GM18498 (cell line): ENCODE results near the gene PRLHR.
"Not testable (repeated sequence)": the region's sequence is repeated elsewhere in the genome, so short reads cannot be mapped to it uniquely, and the experiment has no call there.

Source experiments
- ATAC-seq: cut with Tn5 transposase; IDR thresholded peaks from one replicate; pipeline ENCODE4 v1.9.1; 2021; ENCODE audit warnings: mild to moderate bottlenecking, moderate library complexity; ENCODE audit not compliant: unreplicated experiment

PRLHR gene

DNA sequence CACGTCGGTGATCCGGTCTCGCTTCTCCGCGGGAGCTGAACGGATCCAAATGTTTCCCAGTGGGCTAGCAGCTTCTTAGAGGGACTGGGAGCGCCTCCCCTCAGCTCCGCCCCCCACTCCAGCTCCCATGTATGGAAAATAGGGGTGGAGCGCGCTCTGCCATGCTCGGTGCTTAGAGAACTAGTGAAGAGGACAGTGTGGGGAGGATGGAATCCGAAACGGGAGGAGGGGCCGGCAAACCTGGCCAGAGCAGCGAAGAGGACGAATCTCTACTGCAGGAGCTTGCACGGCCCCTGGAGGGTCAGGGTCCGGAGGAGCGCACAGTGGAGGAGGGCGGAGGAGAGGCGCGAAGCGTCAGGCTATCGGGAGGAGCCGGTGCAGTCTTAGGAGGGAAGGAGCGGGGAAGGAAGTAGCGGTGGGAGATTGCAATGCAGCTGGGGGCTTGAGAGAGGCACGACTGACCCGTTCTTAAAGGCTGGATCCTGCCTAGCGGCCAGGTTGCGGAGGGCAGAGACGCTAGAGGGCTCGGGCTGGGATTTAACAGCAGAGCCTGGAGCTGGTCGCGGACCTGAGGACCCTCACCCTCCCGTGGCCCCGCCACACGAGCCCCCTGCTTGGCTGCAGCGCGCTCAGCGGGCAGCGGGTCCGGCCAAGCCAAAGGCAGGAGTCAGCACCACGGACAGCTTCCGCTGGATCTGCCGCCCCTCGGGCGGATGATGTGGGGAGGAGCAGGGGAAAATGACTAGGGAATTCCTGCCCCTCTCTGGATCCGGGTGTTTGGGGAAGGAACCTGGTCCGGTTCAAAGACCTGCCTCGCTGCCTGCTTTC is at the start of gene PRLHR:
TSS of gene PRLHR (minus strand) at position 51 of the 828 bp plus-strand sequence. CDS start 404 bp downstream, outside the sequence.
- ATAC-seq = no peak

DNA sequence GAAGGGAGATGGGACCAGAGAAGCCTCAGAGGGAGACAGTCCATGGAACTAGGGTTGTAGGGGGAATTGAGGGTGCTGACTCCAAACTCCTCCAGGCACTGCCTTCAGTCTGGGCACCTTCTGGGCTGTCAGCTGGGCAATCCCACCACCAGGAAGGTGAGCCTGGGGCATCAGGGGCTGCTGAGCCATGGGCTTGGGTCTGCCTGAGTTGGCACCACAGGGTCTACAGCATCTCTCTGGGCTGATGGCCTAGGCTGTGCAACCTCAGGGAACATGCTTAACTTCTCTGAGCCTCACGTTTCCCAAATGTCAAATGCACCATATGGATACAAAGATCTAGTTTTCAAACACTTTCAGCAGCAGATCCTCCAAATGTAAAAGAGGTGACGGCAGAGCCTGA is 46.8 kb upstream of the PRLHR start:
- ATAC-seq = no peak

DNA sequence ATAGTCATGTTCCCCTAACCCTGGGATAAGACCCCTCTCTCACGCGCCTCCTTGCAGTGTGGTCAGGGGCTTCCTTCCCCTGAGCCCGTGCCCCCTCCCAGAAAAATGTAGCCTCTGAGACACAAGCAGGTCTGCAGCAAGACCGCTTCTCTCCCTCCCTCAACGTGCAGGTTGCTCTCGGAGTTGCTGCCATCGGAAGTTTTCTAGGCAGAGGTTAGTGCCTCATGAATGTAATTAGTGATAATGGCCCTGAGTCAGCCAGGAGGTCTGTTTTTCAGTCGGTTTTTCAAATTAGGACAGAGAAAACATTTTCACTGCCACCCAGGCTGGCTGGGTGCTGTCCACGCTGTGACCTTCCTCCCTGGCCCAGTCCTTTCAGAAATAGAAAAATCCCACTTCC is 43.2 kb upstream of the PRLHR start:
- no peak for ATAC-seq

DNA sequence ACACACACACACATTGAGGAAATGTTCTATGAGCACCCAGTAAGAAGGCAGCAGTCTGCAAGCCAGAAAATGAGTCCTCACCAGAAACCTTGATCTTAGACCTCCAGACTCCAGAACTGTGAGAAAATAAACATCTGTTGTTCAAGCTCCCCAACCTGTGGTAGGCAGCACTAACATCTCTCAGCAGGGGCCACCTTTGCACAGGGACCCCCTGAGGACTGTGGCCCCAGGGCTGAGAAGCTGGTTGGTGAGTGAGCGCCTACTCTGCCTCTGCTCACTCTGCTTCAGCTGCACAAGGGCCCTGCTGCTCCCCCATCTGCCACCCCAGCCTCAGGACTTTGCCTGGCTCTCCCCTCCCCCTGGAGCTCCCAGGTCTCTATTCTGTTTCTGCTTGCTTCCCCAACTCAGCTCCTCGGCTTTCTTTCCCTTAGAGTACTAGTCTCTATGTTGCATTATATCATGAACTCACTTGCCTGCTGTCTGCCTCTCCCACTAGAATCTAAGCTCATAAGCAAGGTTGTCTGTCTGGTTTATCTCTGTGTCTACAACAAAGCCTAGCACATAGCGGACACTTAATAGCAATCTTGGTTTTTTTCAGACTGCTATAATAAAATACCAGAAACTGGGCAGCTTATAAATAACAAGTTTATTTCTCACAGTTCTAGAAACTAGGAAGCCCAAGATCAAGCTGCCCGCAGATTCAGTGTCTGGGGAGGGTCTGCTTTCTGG is 40.4 kb upstream of the PRLHR start:
- ATAC-seq = no peak

DNA sequence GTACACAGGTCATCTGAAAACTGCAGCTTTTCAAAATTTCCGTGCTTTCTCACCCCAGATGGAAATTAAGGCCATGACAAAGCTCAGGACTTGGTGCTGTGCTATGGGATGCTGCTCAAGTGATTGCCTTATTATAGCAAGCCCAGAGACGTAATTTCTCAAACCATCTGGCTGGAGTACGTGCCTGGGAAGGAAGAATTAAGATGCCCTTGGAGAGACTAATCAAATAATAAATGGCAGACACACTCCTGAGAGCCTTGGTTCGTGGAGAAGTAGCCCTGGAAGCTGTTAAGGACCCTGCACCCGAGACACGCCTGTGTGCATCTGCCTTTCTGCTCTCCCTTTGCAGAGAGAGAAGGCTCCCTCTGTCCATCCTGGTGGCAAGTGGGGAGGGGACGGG is 38.3 kb upstream of the PRLHR start:
- ATAC-seq = no peak

DNA sequence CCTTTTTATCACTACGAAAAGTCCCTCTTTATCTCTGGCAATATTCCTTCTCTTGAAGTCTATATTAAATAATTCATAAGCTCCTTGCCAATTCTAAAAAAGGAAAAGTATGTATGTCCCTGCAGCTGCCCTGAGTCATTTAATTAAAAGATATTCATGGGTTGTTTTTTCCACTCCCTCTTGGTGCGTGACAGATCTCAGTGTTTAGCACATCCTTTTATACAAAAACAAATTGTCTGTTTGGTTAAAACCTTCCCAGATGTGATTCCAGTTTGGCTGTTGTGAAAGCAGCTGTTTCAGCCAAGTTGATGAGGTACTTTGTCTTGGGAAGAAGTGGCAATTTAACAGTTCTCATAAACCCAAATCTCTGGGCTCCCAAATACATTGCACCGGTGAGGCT is 33.8 kb upstream of the PRLHR start:
- ATAC-seq = no peak

DNA sequence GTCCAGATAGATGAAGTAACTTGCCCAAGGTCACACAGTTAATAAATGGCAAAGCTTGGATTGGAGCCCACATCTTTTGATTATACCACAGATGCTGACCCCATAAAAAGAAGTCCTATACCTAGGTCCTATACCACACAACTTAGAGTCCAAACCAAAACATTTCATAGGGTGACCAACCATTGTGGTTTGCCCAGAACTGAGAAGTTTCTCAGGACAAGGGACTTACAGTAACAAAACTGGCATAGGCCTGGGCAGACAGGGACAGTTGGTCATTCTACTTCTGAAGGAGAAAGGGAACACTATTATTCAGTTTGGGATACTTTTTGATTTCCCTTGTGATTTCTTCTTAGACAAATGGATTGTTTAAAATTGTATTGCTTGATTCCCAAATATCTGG is 32.9 kb upstream of the PRLHR start:
- ATAC-seq = no peak

DNA sequence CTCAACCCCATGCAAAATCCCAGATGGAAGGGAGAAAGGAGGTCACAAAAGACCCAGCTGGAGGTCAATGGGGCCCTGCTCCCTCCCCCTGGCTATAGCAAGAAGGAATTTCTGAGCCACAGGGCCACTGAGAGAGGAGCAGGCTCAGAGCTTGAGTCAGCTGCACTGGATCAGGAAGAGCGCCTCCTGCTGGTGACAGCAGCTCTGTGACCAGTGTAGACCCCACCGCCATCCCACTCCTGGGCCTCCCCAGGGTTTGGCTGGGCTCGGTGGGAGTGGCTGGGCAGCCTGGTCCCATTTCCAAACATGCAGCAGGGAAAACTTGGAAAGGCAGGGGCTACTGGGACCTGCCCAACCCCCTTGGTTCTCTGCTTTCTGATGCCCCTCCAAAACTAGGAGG is 31.5 kb upstream of the PRLHR start:
- ATAC-seq = no peak

DNA sequence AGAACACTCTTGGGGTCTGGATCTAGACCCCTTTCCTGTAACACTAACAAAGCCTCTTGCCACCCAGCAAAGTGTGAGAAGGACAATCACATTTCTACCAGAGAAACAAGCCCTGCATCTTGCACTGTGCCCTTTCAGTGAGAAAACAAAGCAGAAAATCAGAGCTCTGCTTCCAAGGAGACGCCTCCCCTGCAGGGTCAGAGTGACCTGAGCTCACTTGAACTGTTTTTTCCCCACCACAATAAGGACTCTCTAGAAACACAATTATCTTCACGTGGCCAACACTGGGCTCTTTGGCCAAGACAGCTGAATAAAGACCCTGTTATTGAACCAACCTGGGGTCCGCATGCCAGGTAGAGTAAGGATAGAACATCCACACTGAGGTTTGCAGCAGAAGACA is 30.1 kb upstream of the PRLHR start:
- ATAC-seq = no peak

DNA sequence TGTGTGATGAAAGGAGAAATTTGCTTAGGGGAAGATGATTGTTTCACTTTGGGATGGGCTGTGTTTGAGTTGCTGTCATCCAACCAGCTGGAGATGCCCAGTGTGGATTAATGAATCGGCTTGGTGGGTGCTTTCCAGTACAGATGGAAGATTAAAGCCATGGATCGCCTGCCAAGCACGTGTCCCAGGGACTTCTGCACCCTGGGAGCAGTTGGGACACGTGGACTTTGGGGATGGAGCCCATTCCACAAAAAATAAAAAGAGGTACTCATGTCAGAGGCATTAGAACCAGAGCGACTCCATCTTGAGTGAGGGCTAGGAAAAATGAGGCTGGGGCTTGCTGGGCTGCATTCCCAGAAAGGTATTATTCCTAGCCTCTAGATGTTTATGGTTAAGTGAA is 29.3 kb upstream of the PRLHR start:
- no peak for ATAC-seq

DNA sequence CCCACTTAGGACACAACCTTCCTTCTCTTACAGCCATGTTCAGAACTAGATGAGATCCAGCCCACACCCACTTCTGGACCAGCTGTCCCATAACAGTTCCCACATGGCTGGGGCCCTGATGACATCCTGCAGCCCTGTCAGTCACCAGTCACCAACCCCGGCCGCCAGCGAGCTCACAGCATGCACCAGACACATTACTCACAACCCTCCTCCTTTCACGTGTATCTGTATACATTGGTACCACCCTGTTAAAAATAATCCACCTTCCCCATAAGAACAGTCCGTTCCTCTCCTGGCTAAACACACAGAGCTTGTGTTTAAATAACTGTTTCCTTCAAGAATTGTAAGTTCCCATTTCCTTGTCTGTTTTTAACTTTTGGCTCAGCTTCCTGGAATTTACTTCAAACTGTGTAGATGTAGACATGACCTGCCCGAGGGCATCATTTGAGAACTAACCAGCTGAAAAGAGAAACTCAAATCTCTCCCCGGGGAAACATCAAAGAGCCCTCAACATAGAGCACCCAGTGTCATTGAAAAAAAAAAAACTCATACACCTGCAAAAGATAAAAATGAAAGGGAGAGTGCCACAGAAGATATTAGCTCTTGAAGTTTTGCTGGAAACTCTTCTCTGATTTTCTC is 26.0 kb upstream of the PRLHR start:
- ATAC-seq = no peak

DNA sequence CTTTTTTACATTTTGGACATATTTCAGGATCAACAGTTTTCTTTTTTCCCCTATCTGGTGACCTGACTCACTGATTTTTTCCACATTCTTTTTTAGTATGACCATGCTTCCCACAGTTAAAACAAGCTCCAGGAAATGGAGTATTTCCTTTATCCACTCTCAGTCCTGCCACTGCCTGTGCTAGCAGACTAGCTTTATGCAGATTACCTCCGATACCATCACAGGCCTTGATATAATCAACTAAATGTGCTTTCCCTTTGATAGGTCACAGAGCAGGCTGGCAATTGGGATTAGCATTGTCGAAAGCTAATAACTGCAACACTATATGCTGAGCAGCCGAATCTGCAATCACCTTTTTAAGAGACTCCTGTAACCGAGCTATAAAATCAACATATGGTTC is 18.4 kb upstream of the PRLHR start:
- not testable (repeated sequence) for ATAC-seq

DNA sequence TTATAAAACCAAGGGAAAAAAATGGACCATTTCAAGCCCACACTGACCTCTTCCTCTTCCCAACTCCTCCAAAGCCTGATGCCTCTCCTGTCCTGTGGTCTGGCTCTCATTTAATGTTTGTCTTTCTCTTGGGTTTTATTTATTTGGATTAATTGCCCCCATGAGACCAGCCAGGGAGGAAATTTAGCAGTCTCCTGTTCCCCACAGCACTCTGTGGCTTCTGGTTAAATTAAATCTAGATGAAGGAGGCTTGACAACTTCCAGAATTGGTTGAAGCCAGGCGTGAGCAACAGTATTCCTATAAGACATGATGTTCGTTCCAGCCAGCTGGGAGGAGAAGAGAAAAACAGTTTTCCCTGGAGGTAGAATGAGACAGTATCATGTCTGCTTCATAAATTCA is 15.1 kb upstream of the PRLHR start:
- ATAC-seq = no peak

DNA sequence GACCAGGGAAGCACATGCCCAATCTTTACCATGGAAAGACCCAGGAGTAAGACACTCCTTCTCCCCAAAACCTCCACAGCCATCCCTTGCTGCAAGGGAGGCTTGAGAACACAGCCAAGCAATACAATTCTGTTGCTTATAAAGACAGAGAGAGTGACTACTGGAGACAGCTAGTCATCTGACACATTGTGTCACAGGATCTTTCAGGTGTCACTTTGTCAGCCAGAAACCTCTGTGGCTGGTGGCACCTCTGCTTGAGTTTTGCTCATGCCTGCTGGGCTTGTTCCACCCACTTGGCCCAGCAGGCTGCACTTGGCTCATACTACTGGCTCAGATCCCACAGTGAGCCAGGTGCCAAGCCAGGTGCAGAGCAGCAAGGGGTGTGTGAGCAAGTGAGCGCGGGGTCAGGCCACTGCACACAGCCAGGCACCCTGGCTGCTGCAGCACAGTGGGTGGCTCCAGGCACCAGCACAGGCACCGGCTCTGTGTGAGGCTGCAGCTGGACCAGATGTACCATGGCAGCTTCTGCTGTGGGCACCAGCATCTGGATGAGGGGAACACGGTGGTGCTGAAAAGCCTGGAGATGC is 12.4 kb upstream of the PRLHR start:
- no peak for ATAC-seq

DNA sequence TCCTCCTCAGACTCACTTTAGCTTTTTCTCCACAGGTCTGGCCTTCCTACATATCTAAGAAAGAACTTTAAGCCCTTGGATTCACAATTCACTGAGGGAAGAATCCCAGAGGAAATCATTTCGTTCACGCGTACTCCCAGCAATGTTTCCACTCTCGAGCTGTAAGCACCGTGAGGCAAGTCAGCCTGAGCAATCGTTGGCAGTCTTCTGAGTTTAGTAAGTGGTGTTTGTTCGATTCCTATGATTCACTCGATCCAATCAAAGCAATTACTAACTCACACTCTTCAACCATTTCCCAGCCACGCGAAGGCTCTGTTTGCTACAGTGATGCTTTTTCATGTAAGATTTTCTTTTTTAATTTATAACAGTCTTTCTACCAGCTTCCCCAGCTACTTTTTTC is 10.2 kb upstream of the PRLHR start:
- no peak for ATAC-seq

DNA sequence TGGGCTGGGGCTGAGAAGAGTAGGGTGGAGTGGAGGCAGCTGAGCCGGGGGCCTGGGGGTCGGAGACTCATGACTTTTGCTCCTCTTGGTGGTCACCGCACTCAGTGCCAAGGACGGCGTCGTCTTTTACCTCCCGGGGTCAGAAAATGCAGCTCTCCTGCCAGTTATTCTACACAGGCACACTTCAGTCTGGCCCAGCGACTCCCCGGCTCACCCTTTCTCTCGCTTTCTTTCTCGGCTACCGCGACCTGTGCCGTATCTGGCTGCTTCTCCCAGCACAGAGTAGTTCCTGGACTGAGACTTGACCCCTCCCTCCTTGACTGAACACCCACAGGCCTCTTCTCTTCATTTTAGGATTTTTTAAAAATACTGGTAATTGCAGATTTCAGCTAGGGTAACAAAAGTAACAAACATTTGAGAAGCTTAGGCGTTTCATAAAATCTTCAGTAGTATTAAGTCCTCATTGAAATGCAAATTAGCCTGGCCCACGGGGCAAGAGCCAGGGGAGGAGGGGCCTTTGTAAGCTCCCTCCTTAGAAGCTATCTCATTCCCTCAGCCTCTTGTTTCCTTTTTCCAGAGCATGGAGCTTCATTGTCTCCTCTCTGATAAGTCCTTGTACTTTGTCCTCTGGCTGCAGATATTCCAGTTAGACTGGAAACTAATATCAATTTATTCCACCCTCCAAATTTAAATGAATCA is 1.1 kb upstream of the PRLHR start:
- no peak for ATAC-seq

DNA sequence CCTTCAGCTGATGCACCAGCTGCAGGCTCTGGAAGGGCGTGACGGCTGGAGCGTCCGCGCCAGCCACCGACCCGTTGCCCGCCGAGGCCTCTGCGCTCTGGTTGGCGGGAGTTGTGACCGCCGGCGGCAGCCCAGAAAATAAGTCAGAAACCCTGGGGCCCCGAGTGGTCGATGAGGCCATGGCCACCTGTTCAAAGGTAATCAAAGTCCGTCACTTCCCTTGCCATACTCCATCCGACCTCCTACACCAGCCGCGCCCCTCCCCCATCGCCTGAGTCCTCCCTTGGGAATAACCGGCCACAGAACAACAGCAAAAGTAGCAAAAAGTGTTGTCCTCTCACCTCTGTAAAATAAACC is 406 bp downstream of the PRLHR start:
- ATAC-seq = no peak

DNA sequence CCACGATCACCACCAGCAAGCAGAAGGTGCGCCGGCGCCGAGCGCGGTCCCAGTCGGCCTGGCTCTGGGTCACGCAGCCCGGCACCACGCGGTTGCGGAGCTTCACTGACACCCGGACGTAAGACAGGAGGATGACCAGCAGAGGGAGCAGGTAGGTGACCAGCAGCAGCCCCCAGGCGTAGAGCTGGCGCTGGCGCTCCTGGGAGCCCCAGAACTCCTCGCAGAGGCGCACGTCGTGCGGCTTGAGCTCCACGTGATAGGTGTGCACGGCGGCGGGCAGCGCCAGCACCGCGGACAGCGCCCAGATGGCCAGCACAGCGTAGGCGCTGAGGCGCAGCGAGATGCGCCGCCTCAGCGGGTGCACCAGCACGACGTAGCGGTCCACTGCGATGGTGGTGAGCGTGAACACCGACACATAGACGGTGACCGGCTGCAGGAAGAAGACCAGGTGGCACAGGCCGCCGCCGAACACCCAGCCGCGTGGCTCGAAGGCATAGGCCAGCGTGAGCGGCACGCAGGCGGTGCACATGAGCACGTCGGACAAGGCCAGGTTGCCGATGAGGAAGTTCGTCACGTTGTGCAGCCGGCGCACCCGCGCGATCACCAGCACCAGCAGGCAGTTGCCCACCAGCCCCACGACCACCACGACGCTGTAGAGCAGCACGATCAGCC is 920 bp downstream of the PRLHR start:
- no peak for ATAC-seq

DNA sequence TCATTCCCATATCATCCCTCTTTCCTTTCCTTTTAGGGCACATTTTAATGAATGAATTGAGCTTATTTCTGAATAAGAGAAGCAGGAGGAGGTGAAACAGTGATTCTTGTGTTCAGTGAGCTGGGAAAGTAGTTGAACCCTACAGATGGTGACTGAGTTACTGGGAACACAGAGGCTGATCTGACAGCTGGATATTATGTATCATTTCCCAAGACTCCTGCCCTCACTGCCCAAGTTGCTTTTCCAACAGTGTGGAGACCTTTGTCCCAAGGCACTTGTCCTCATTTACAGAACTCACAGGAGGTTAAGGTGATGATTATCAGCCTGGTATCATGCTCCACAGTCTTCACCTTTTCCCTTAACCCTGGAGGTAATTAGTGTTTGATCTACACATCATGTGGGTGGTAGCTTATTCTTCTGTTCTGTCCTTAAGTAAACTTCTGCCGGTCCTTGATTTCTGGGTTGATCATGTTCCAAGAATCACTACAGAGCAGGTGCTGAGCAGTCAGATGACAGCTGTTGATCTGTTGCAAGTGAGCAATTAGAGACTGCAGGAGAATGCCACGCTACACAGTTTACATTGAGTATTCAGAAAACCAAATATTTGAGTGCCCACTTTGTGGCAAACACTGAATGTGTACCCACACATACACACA is 2.6 kb downstream of the PRLHR start:
- ATAC-seq = no peak

DNA sequence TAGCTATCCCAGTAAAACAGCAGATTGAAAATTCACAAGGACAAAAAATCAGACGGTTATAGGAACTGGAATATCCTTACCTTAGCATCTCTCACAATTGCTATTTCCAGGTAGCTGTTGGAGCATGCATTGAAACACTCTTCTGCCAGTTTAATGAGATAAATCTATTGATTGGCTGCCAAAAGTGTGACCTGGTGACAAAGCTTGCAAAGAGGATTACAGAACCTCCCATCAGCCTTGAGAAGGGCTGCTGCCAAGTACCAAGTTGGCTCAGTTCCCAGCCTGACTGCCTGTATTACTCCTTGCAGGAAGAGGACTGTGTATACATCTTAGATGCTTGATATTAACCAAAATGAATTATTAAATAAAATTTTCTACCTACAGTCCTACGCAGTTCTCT is 5.1 kb downstream of the PRLHR start:
- ATAC-seq = no peak
